ENCODE measurements around the gene GLIS1. TPM values are rescaled to one million over a fixed set of nuclear protein-coding genes. Genes with fewer than 3 reads are reported as not detected.
A peak's percentile ranks its signal among the peaks of the same experiment; 100 is the strongest.
"Not testable (repeated sequence)": the region's sequence is repeated elsewhere in the genome, so short reads cannot be mapped to it uniquely, and the experiment has no call there.

The GLIS1 gene
- not detected for polyA plus RNA-seq

DNA sequence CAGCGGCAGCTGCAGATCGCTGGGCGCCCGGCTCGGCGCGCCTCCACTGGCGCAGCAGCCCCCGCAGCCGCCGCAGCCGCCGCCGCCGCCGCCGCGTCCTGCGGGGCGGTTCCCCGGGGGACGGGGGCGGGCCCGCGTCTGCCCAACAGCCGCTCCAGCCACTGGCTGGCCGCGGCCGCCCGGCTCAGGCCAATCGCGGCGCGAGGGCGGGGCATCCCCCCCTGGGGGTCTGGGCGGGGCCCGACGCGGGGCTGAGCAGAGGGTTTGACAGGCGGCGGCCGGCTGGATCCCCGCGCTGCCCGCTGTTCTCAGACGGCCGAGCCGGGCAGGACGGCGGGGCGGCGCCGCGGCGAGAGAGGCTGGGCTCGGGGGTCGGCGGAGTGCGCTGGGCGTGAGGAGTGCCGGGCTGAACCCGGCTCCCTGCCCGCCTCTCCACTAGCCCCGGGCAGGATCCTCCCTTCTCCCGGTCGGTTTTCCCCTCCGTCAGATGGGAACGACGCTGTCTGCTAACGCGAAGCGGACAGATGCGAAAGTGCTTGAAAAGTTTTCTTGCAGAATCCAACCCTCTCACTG lies at the start of gene GLIS1:
Gene GLIS1, minus strand, starts transcription at position 56 of the 573 bp plus-strand sequence. CDS start 1,100 bp downstream, outside the sequence.
- Mint-ChIP-seq H3K4me1 (peaks cover 0 to 4% of the 10 kb centered on the region in 2 donors), H3K27me3 (ENCODE audit: low read depth in 3 of 3) (peaks cover 6 to 34% (median 9%) of the 10 kb centered on the region in 3 donors), H3K36me3 (peaks cover 0 to 10% (median 0%) of the 10 kb centered on the region in 3 donors), H3K9me3 (peaks cover 0 to 5% (median 0%) of the 10 kb centered on the region in 6 donors), H3K4me3 (peak within 1 kb of the TSS; percentile 56 to 74 (median 70)), H3K27ac (no peak within 1 kb of the TSS)
- peak; percentile 49 to 61 (median 50) for DNase-seq

DNA sequence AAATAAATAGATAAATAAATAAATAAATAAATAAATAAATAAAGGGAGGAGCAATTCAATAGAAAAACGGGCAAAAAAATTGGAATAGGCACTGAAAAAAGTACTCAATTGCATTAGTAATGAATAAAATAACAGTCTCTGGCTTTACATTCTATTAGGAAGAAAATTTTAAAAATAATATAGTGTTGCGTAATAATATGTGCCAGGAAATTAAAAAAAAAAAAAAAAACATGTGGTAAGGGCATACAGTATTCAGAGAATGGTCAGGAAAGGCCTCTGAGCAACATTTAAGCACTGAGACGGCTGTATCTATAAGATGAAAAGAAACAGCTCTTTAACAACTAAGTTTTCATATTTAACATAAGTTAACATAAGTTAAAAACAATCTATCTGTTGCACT lies 48.7 kb upstream of the GLIS1 start:
- Mint-ChIP-seq H3K27me3 (ENCODE audit: low read depth in 3 of 3) (no peaks in the 10 kb centered on the region), H3K36me3 (peaks cover 23 to 41% (median 38%) of the 10 kb centered on the region in 3 donors), H3K4me3 (no peak overlapping the region)

DNA sequence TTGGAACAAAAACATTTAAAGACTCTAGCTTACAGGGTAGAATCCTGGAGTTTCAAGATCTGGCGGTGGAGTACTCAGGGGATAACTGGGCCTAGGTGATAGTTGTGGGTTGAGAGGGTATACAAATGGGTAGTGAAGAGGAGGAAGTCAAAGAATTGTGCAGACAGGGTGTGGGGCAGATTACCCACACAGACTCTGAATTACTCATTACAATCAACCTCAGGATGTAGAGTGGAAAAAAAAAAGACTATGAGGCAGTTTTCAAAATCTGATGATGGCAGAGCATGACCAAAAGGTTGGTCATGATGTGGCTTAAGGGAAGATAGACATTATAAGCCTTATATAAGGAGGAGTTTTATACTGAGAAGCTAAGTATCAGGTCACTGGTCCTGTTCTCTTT lies 44.1 kb upstream of the GLIS1 start:
- H3K27ac Mint-ChIP-seq = peak overlapping the region in 1 of 6 donors; percentile 27
- no peaks in the 10 kb centered on the region for H3K9me3 Mint-ChIP-seq
- DNase-seq = no peak
- H3K4me1 Mint-ChIP-seq = no peaks in the 10 kb centered on the region
- no peaks in the 10 kb centered on the region for H3K27me3 Mint-ChIP-seq (ENCODE audit: low read depth in 3 of 3)
- H3K36me3 Mint-ChIP-seq = peaks cover 17 to 36% (median 21%) of the 10 kb centered on the region in 3 donors
- H3K4me3 Mint-ChIP-seq = no peak overlapping the region

More for the DNA sequence above, 48.7 kb upstream of the GLIS1 start:
- Mint-ChIP-seq H3K9me3 (no peaks in the 10 kb centered on the region), H3K27ac (no peak overlapping the region), H3K4me1 (no peaks in the 10 kb centered on the region)
- DNase-seq = no peak

DNA sequence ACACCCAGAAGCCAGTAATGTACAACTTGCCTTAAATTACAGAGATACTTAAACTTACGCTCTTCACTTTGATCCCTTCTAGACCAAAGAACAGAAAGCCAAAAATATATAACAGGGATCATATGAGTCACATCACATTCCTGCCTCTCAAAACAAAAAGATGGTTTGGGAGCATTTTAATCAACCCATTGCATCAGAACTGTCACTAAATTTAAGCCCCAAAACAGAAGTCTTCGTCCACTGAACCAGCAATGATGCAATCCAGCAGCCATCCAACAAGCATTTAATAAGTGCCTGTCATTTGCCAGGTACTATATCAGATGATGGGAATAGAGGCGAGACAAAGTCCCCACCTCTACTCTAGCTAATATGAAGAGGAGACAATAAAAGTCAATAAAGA lies 42.7 kb upstream of the GLIS1 start:
- Mint-ChIP-seq H3K27me3 (ENCODE audit: low read depth in 3 of 3) (no peaks in the 10 kb centered on the region), H3K4me1 (no peaks in the 10 kb centered on the region), H3K9me3 (no peaks in the 10 kb centered on the region), H3K4me3 (no peak overlapping the region), H3K36me3 (peaks cover 18 to 38% (median 20%) of the 10 kb centered on the region in 3 donors), H3K27ac (peak overlapping the region in 2 of 6 donors; percentile 4 to 15)
- DNase-seq = no peak

DNA sequence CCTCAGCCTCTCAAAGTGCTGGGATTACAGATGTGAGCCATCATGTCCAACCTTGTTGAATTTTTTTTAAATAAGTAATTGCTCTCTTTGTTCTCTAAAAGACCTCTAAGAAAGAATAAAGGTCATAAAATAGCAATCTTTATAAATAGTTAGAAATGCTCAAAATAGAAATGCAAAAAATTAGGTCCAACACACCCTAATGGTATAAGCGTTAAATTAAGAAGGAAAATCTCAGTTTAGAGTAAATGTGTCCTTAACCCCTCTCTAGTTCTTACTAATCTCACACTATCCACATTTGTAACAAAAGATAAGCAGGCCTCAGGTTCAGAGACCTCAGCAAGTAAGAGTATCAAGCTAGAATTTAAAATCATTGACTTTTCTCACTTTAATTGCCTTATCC lies 38.3 kb upstream of the GLIS1 start:
- Mint-ChIP-seq H3K4me1 (no peaks in the 10 kb centered on the region), H3K36me3 (peaks cover 0 to 25% (median 20%) of the 10 kb centered on the region in 3 donors), H3K27ac (no peak overlapping the region), H3K9me3 (no peaks in the 10 kb centered on the region), H3K4me3 (no peak overlapping the region), H3K27me3 (ENCODE audit: low read depth in 3 of 3) (no peaks in the 10 kb centered on the region)
- DNase-seq = no peak

DNA sequence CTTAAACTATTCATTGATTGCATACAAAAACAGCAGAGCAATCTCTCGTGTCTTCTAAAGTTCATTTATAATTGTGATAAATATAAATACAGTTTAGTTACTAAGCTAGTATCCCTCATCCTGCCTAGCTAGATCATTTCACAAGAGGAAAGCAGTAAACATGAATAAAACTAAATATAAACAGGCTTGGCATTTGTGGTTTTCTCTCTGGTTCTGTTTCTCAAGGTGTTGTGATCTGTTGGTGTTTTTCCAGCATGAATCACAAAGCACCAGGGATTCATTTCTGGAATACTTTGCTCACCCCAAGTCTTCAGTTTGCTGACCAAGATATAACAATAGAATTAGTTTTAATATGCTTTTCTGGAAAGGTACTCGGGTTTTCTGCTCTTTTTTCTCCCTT lies 32.7 kb upstream of the GLIS1 start:
- no peak for DNase-seq
- Mint-ChIP-seq H3K4me1 (peaks cover 9 to 13% of the 10 kb centered on the region in 2 donors), H3K27ac (no peak overlapping the region), H3K4me3 (no peak overlapping the region), H3K9me3 (no peaks in the 10 kb centered on the region), H3K27me3 (ENCODE audit: low read depth in 3 of 3) (peaks cover 0 to 2% (median 0%) of the 10 kb centered on the region in 3 donors), H3K36me3 (peaks cover 9 to 30% (median 10%) of the 10 kb centered on the region in 3 donors)

DNA sequence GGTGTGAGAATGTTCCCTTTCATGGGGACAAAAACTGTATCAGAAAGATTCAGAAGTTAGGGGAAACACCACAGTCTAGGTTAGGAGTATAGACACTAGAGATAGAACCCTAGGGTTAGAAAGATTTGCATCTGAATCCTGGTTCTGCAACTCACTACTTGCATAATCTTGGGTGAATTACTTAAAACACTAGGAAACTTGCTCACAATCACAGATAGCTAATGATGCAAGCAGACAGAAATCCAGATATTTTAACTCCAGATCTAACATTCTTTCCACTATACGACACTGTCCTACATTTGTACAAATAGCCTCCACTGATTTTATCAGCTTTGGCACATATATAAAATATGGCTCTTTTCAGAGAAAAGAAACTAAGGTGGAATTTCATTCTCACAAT lies 30.8 kb upstream of the GLIS1 start:
- Mint-ChIP-seq H3K36me3 (peaks cover 8 to 24% (median 9%) of the 10 kb centered on the region in 3 donors), H3K4me1 (peaks cover 25 to 32% of the 10 kb centered on the region in 2 donors), H3K4me3 (no peak overlapping the region), H3K9me3 (no peaks in the 10 kb centered on the region), H3K27me3 (ENCODE audit: low read depth in 3 of 3) (peaks cover 0 to 2% (median 0%) of the 10 kb centered on the region in 3 donors), H3K27ac (no peak overlapping the region)
- no peak for DNase-seq

DNA sequence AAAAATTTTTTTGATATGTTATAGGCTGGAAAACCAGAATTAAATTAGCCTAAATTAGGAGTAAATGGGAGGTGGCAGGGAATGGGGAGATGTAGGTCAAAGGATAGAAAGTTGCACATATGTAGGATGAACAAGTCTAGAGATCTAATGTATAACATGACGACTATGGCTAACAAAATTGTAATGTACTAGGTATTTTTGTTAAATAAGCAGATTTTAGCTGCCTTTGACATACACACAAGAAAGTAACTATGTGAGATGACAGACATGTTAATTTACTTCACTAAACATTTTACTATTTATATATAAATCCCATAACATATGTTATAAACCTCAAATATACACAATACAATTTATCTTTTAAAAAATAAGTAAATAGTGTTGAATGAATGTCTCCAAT lies 30.2 kb upstream of the GLIS1 start:
- H3K27ac Mint-ChIP-seq = no peak overlapping the region
- no peak overlapping the region for H3K4me3 Mint-ChIP-seq
- no peaks in the 10 kb centered on the region for H3K9me3 Mint-ChIP-seq
- H3K27me3 Mint-ChIP-seq (ENCODE audit: low read depth in 3 of 3) = peaks cover 0 to 2% (median 0%) of the 10 kb centered on the region in 3 donors
- peaks cover 25 to 34% of the 10 kb centered on the region in 2 donors for H3K4me1 Mint-ChIP-seq
- peaks cover 8 to 24% (median 9%) of the 10 kb centered on the region in 3 donors for H3K36me3 Mint-ChIP-seq
- DNase-seq = no peak

DNA sequence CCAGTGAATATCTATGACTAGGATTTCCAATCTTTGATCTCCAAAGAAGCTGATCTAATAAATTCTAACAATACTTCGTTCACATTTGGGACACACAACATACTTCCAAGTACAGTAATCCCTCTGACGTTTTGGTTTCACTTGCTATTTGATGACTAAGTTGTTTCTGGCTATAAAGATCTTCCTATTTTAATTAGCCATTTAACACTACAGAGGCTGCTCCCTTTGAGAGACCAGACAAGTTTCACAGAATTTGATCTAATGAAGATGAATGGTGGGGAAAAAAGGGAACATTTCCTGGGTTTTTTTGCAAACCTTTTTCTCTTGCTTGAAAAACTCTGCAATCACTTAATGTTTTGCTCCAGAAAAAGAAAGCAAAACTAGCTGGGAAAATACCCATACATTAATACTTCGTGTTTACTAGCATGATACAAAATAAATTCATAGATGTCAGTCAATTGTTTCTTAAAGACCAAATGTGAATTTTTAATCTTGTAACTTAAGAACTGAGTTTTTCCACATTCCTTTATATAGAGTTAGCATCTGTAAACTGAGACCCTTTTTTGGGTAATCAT lies 28.0 kb upstream of the GLIS1 start:
- Mint-ChIP-seq H3K9me3 (no peaks in the 10 kb centered on the region), H3K36me3 (peaks cover 9 to 26% (median 10%) of the 10 kb centered on the region in 3 donors), H3K27ac (peak overlapping the region; percentile 81 to 92 (median 89)), H3K4me1 (peaks cover 26 to 34% of the 10 kb centered on the region in 2 donors), H3K4me3 (peak overlapping the region; percentile 74 to 88 (median 81)), H3K27me3 (ENCODE audit: low read depth in 3 of 3) (peaks cover 0 to 2% (median 0%) of the 10 kb centered on the region in 3 donors)
- peak in 1 of 3 donors; percentile 12 for DNase-seq

DNA sequence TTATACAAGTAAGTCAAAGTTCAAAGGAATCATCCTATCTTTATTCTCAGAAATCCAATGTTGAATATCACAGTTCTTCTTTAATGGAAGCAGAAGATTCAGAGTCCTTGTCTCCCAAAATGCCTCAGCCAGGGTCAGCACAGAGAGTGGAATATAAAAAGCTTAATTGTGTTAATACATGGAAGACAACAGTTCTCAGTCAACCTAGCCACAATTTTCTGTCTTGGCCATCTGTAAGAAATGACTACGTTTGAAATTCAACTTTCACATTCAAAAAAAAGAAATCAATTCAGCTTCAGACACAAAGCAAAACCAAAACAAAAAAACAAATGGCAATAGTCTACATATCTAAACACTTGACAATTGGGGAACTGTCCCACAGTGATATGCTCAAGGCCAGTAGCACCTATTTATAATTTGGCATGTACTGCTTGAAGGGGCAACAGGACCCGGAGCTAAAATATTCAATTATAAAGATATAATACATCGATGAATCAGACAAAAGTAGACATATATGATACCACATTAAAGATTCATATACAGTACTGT lies 27.3 kb upstream of the GLIS1 start:
- no peaks in the 10 kb centered on the region for H3K9me3 Mint-ChIP-seq
- peaks cover 26 to 34% of the 10 kb centered on the region in 2 donors for H3K4me1 Mint-ChIP-seq
- H3K27ac Mint-ChIP-seq = peak overlapping the region; percentile 81 to 92 (median 89)
- H3K36me3 Mint-ChIP-seq = peaks cover 9 to 23% (median 10%) of the 10 kb centered on the region in 3 donors
- peak in 1 of 3 donors; percentile 7 for DNase-seq
- H3K4me3 Mint-ChIP-seq = peak overlapping the region; percentile 74 to 88 (median 81)
- H3K27me3 Mint-ChIP-seq (ENCODE audit: low read depth in 3 of 3) = peaks cover 0 to 2% (median 0%) of the 10 kb centered on the region in 3 donors

DNA sequence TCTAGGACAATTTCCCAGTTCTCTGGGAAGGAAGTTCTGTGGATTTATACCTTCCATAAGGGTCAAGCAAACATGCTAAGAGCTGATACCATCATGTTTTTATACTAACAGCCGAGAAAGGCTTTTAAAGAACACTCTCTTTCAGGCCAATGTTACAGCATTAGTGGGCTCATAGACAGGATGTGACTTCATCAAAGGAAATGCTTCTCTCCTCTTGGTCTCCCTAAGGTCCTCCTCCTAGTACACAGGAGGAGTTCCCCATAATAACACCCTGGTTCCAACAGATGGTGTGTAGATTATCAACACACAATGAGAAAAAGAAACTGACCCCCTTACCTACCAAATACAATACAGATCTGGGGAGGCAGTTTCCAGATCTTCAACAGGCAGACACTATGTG lies 26.7 kb upstream of the GLIS1 start:
- H3K27me3 Mint-ChIP-seq (ENCODE audit: low read depth in 3 of 3) = peaks cover 0 to 2% (median 0%) of the 10 kb centered on the region in 3 donors
- DNase-seq = peak; percentile 44 to 50 (median 49)
- H3K27ac Mint-ChIP-seq = peak overlapping the region; percentile 81 to 92 (median 89)
- H3K4me3 Mint-ChIP-seq = peak overlapping the region; percentile 74 to 88 (median 81)
- no peaks in the 10 kb centered on the region for H3K9me3 Mint-ChIP-seq
- peaks cover 3 to 17% (median 5%) of the 10 kb centered on the region in 3 donors for H3K36me3 Mint-ChIP-seq
- H3K4me1 Mint-ChIP-seq = peaks cover 26 to 34% of the 10 kb centered on the region in 2 donors

DNA sequence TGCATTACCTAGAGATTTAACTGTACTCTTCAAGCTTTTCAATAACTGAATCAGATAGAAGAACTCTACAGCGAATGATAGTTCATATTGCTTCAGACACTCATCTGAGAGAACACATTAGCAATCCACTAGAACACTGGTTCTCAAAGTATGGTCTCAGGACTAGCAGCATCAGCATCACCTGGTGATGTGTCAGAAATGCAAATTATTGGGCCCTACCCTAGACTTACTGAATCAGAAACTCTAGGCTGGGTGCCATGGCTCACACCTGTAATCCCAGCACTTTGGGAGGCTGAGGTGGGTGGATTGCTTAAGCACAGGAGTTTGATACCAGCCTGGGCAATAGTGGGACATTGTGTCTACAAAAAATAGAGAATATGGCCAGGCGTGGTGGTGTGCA lies 24.9 kb upstream of the GLIS1 start:
- Mint-ChIP-seq H3K27me3 (ENCODE audit: low read depth in 3 of 3) (peaks cover 0 to under 1% (median 0%) of the 10 kb centered on the region in 3 donors), H3K27ac (peak overlapping the region in 4 of 6 donors; percentile 43 to 83 (median 59)), H3K4me1 (peaks cover 26 to 34% of the 10 kb centered on the region in 2 donors), H3K9me3 (no peaks in the 10 kb centered on the region), H3K4me3 (no peak overlapping the region), H3K36me3 (peaks cover 0 to 11% (median 9%) of the 10 kb centered on the region in 3 donors)
- no peak for DNase-seq

DNA sequence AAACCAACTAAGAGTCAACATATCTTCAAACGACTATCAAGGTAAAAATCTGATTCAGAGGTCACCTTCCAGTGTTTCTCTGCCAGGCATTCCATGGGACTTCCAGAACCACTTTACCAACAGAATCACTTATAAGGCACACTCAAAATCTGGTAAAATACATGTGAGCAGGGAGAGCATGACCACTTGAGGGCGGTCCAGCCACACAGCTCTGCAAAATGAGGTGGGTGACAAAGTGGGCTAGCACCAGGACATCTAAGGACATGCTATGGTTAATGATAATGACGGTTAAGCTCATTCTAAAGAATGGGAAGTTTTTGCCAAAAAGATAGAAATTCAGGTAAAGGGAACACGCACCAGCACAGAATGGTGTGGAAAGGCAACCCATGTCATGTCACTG lies 24.5 kb upstream of the GLIS1 start:
- no peaks in the 10 kb centered on the region for H3K9me3 Mint-ChIP-seq
- peaks cover 0 to 11% (median 9%) of the 10 kb centered on the region in 3 donors for H3K36me3 Mint-ChIP-seq
- H3K27me3 Mint-ChIP-seq (ENCODE audit: low read depth in 3 of 3) = no peaks in the 10 kb centered on the region
- no peak overlapping the region for H3K27ac Mint-ChIP-seq
- H3K4me3 Mint-ChIP-seq = no peak overlapping the region
- DNase-seq = no peak
- H3K4me1 Mint-ChIP-seq = peaks cover 26 to 34% of the 10 kb centered on the region in 2 donors

DNA sequence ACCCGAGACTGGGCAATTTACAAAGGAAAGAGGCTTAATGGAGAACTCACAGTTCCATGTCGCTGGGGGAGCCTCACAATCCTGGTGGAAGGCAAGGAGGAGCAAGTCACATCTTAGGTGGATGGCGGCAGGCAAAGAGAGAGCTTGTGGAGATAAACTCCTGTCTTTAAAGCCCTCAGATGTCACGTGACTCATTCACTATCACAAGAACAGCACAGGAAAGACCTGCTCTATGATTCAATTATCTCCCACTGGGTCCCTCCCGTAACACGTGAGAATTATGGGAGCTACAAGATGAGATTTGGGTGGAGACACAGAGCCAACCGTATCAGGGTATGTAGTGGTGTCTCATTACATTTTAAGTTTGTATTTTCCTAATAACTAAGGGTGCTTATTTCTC lies 21.5 kb upstream of the GLIS1 start:
- H3K27ac Mint-ChIP-seq; H3K4me1 Mint-ChIP-seq; H3K9me3 Mint-ChIP-seq; H3K4me3 Mint-ChIP-seq; H3K27me3 Mint-ChIP-seq (ENCODE audit: low read depth in 3 of 3); DNase-seq: not testable (repeated sequence)
- H3K36me3 Mint-ChIP-seq = peaks cover 0 to 11% (median 9%) of the 10 kb centered on the region in 3 donors
